ENCODE data around the gene ORC3.
"Not testable (repeated sequence)": the region's sequence is repeated elsewhere in the genome, so short reads cannot be mapped to it uniquely, and the experiment has no call there.

The ORC3 gene

GRCh38 chr6:87700397-87701343 is 110.7 kb downstream of the ORC3 start:
- no peak for DNase-seq

- DNase-seq = no peak
These were observed 111.4 kb downstream of the ORC3 start for GRCh38 chr6:87701344-87701675.

GRCh38 chr6:87701676-87702588 is 112.0 kb downstream of the ORC3 start, which contains the start of gene AKIRIN2:
Gene AKIRIN2, minus strand, starts transcription at chr6:87702233. Its CDS starts 549 bp downstream, at chr6:87701684.
- peak; percentile 95 for DNase-seq

GRCh38 chr6:87702589-87702945 is 112.6 kb downstream of the ORC3 start:
- no peak for DNase-seq

- DNase-seq = not testable (repeated sequence)
These were observed 113.1 kb downstream of the ORC3 start for GRCh38 chr6:87703039-87703438.

- peak; percentile 44 for DNase-seq
These were observed 115.2 kb downstream of the ORC3 start for GRCh38 chr6:87705070-87705691.

- no peak for DNase-seq
These were observed 116.4 kb downstream of the ORC3 start for GRCh38 chr6:87706187-87706966.

- DNase-seq = not testable (repeated sequence)
These were observed 118.9 kb downstream of the ORC3 start for GRCh38 chr6:87708581-87709427.

- no peak for DNase-seq
These were observed 120.2 kb downstream of the ORC3 start for GRCh38 chr6:87710090-87710489.

- not testable (repeated sequence) for DNase-seq
These were observed 122.8 kb downstream of the ORC3 start for GRCh38 chr6:87712713-87713112.

- DNase-seq = no peak
These were observed 124.3 kb downstream of the ORC3 start for GRCh38 chr6:87714093-87714842.

Measured in activated CD4-positive, CD25-positive, alpha-beta regulatory T cell treated with anti-CD3 and anti-CD28 coated beads, Interleukin-2, amount 50 U/mL, for 72 hours (primary cell).